HG02943 (cell line): ENCODE measurements around the gene CSF1.
"Not testable (repeated sequence)": the region's sequence is repeated elsewhere in the genome, so short reads cannot be mapped to it uniquely, and the experiment has no call there.

ENCODE experiments used
- ATAC-seq: cut with Tn5 transposase; IDR thresholded peaks from one replicate; pipeline ENCODE4 v1.9.1; 2021; ENCODE audit warnings: mild to moderate bottlenecking, low read depth, moderate library complexity; ENCODE audit not compliant: unreplicated experiment

CSF1 gene

DNA sequence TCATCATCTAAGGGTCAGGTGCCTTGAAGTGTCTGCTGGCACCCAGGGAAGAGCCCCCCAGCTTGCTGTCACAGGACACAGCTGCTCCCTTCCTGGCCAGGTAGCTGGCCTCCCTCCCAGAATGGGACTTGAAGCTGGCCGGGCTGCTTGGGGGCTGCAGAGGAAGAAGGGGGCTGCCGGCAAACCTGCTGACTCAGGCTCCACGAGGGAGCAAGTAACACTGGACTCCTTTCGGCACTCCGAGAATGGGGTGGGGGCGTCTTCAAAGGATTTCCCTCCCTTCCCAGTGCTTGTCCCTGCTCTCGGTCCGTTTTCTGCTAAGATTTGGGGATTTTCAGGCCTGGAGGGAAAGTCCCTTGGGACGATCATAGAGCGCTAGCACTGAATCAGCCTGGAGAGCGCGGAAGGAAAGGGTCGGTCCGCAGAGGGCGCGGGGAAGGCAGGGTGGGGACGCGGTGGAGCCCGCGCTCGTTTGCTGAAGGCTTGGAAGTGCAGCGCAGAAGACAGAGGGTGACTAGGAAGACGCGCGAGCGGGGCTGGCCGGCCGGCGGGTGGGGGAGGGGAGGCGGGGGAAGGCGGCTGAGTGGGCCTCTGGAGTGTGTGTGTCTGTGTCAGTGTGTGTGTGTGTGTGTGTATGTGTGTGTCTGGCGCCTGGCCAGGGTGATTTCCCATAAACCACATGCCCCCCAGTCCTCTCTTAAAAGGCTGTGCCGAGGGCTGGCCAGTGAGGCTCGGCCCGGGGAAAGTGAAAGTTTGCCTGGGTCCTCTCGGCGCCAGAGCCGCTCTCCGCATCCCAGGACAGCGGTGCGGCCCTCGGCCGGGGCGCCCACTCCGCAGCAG, at the start of gene CSF1:
TSS of gene CSF1 (plus strand) at position 727 of the 840 bp plus-strand sequence. CDS start 175 bp downstream, outside the sequence.
- ATAC-seq = no peak

DNA sequence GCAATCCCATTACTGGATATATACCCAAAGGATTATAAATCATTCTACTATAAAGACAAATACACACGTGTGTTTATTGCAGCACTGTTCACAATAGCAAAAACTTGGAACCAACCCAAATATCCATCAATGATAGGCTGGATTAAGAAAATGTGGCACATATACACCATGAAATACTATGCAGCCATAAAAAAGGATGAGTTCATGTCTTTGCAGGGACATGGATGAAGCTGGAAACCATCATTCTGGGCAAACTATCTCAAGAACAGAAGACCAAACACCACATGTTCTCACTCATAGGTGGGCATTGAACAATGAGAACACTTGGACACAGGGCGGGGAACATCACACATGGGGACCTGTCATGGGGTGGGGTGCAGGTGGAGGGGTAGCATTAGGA, 49.0 kb upstream of the CSF1 start:
- ATAC-seq = not testable (repeated sequence)

GRCh38 chr1:109863667-109864046, 47.0 kb upstream of the CSF1 start:
- no peak for ATAC-seq

DNA sequence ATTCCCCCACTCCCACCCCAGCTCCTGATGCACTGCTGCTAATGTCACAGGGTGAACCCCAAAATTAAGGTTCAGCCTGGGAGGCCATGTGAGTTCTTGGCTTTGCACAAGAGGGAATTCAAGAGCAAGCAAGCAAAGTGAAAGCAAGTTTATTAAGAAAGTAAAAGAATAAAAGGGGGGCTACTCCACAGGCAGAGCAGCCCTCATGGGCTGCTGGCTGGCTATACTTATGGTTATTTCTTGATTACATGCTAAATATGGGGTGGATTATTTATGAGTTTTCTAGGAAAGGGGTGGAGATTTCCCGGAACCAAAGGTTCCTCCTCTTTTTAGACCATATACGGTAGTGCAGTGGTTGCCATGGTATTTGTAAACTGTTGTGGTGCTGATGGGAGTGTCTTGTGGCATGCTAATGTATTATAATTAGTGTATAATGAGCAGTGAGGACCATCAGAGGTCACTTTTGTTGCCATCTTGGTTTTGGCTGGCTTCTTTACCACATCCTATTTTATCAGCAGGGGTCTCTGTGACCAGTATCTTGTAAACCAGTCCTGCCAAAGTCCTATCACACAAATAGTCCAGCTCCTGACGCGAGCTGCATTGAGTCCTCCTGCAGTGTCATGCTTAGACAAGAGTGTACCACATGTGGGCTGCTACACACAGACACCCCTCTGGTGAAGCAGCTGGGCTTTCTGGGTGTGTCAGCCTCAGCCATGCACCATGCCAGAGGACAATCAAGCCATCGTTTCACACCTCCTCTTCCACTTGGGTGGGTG, 46.4 kb upstream of the CSF1 start:
- no peak for ATAC-seq

- no peak for ATAC-seq
Observed at GRCh38 chr1:109864930-109865612, 45.6 kb upstream of the CSF1 start.

DNA sequence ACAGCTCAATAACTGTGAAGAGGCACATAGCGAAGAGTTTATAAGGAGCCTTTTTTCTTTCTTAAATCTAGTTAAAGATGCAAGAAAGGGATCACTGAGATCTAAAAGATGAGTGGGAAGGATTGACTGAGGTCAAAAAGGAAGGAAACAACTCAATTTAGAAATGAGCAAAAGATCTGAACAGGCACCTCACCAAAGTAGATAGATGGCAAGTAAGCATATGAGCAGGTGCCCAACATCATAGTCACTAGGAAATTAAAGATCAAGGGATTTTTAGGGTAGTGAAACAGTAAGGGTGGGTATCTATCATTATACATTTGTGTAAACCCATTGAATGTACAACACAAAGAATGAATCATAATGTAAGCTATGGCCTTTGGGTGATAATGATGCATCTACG, 44.6 kb upstream of the CSF1 start:
- no peak for ATAC-seq

- no peak for ATAC-seq
Observed at GRCh38 chr1:109873278-109874175, 37.1 kb upstream of the CSF1 start.

GRCh38 chr1:109874445-109874844, 36.2 kb upstream of the CSF1 start:
- no peak for ATAC-seq

- no peak for ATAC-seq
Observed at GRCh38 chr1:109875874-109876273, 34.8 kb upstream of the CSF1 start.

GRCh38 chr1:109876617-109877316, 33.9 kb upstream of the CSF1 start:
- ATAC-seq = no peak

- no peak for ATAC-seq
Observed at GRCh38 chr1:109877317-109877771, 33.3 kb upstream of the CSF1 start.

- no peak for ATAC-seq
Observed at GRCh38 chr1:109877776-109878175, 32.9 kb upstream of the CSF1 start.

- no peak for ATAC-seq
Observed at GRCh38 chr1:109878531-109879104, 32.0 kb upstream of the CSF1 start.

GRCh38 chr1:109879371-109879770, 31.3 kb upstream of the CSF1 start:
- ATAC-seq = not testable (repeated sequence)

DNA sequence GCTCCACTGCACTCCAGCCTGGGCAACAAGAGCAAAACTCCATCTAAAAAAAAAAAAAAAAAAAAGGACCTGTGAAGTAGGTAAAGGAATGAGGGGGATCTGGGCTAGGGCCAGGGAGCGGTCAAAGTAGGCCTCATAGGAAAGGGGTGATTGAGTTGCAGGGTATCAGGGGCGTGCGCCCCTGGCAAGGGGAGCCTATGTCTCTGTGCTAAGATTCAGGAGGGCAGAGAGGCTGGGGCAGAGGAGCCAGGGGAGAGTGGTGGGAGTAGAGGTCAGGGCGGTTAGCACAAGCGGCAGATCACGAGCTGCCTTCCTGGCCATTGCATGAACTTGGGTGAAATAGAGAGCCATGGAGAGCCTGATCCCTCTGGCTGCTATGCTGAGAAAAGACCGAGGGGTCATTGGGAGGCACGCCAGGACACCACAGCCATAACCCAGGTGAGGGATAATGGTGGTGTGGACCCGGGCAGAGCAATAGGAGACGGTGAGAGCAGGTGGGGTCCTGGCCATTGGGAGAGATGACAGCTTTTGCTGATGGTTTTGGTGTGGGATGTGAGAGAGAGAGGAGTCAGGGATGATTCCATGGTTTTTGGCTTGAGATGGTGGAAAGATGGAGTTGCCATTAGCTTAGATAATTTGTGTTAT, 30.6 kb upstream of the CSF1 start:
- ATAC-seq = no peak

GRCh38 chr1:109880971-109881894, 29.4 kb upstream of the CSF1 start:
- no peak for ATAC-seq

DNA sequence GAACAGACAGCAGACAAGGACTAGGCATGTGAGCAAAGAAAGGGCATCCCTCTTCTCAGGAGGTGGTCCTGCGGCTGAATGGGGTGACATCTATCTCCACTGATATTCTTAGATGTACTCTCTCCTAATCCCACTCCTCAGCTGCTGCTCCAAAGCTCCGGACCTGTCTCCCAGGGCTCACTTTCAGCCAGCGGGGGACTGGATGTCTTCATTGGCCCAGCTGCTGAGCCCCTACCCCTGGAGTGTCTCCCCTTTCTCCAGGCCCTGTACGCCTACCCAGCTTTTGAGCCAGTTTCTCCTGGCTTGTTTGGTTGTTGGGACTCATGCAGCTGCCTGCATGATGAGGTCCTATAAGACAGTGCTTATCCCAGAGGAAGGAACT, 28.8 kb upstream of the CSF1 start:
- ATAC-seq = no peak
